ENCODE results near the gene LDLRAD4.

LDLRAD4 gene

GRCh38 chr18:13555192-13555591 is 336.6 kb downstream of the LDLRAD4 start:
- TF ChIP-seq RARB (CRISPR knock-in tag; IDR thresholded peaks at IDR 0.05) (no peak), ZFP30 (CRISPR knock-in tag; IDR thresholded peaks at IDR 0.05) (no peak), SNAI2 (CRISPR knock-in tag; IDR thresholded peaks at IDR 0.05) (no peak), ZNF565 (CRISPR knock-in tag; conservative IDR thresholded peaks at IDR 0.05; ENCODE audit: low read depth) (no peak), PPARA (CRISPR knock-in tag; IDR thresholded peaks at IDR 0.05; ENCODE audit: borderline replicate concordance) (no peak), CREB5 (CRISPR knock-in tag; IDR thresholded peaks at IDR 0.05; ENCODE audit: low read depth) (no peak), GLIS3 (CRISPR knock-in tag; IDR thresholded peaks at IDR 0.05) (no peak), TOX (CRISPR knock-in tag; IDR thresholded peaks at IDR 0.05; ENCODE audit: borderline replicate concordance) (no peak), CSDC2 (CRISPR knock-in tag; IDR thresholded peaks at IDR 0.05) (no peak), ISL1 (CRISPR knock-in tag; IDR thresholded peaks at IDR 0.05) (no peak), TCF4 (CRISPR knock-in tag; IDR thresholded peaks at IDR 0.05; ENCODE audit: borderline replicate concordance) (no peak), BACH2 (CRISPR knock-in tag; IDR thresholded peaks at IDR 0.05; ENCODE audit: borderline replicate concordance) (no peak), ARNTL (CRISPR knock-in tag; IDR thresholded peaks at IDR 0.05; ENCODE audit: borderline replicate concordance, low read depth) (no peak), ZNF70 (CRISPR knock-in tag; IDR thresholded peaks at IDR 0.05) (no peak)
- TF ChIP-seq, protein P1, sequence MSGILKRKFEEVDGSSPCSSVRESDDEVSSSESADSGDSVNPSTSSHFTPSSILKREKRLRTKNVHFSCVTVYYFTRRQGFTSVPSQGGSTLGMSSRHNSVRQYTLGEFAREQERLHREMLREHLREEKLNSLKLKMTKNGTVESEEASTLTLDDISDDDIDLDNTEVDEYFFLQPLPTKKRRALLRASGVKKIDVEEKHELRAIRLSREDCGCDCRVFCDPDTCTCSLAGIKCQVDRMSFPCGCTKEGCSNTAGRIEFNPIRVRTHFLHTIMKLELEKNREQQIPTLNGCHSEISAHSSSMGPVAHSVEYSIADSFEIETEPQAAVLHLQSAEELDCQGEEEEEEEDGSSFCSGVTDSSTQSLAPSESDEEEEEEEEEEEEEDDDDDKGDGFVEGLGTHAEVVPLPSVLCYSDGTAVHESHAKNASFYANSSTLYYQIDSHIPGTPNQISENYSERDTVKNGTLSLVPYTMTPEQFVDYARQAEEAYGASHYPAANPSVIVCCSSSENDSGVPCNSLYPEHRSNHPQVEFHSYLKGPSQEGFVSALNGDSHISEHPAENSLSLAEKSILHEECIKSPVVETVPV (CRISPR knock-in tag; IDR thresholded peaks at IDR 0.05) = no peak
- TF ChIP-seq, protein P2, sequence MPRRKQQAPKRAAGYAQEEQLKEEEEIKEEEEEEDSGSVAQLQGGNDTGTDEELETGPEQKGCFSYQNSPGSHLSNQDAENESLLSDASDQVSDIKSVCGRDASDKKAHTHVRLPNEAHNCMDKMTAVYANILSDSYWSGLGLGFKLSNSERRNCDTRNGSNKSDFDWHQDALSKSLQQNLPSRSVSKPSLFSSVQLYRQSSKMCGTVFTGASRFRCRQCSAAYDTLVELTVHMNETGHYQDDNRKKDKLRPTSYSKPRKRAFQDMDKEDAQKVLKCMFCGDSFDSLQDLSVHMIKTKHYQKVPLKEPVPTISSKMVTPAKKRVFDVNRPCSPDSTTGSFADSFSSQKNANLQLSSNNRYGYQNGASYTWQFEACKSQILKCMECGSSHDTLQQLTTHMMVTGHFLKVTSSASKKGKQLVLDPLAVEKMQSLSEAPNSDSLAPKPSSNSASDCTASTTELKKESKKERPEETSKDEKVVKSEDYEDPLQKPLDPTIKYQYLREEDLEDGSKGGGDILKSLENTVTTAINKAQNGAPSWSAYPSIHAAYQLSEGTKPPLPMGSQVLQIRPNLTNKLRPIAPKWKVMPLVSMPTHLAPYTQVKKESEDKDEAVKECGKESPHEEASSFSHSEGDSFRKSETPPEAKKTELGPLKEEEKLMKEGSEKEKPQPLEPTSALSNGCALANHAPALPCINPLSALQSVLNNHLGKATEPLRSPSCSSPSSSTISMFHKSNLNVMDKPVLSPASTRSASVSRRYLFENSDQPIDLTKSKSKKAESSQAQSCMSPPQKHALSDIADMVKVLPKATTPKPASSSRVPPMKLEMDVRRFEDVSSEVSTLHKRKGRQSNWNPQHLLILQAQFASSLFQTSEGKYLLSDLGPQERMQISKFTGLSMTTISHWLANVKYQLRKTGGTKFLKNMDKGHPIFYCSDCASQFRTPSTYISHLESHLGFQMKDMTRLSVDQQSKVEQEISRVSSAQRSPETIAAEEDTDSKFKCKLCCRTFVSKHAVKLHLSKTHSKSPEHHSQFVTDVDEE (CRISPR knock-in tag; IDR thresholded peaks at IDR 0.05) = no peak

GRCh38 chr18:13555865-13556264 is 337.3 kb downstream of the LDLRAD4 start:
- ATAC-seq = no peak
- TF ChIP-seq ZFP3 (CRISPR knock-in tag; IDR thresholded peaks at IDR 0.05) = no peak
- TF ChIP-seq GLIS3 (CRISPR knock-in tag; IDR thresholded peaks at IDR 0.05) = no peak
- TF ChIP-seq ESRRG (CRISPR knock-in tag; IDR thresholded peaks at IDR 0.05) = no peak
- no peak for TF ChIP-seq RARB (CRISPR knock-in tag; IDR thresholded peaks at IDR 0.05)
- TF ChIP-seq, protein P3, sequence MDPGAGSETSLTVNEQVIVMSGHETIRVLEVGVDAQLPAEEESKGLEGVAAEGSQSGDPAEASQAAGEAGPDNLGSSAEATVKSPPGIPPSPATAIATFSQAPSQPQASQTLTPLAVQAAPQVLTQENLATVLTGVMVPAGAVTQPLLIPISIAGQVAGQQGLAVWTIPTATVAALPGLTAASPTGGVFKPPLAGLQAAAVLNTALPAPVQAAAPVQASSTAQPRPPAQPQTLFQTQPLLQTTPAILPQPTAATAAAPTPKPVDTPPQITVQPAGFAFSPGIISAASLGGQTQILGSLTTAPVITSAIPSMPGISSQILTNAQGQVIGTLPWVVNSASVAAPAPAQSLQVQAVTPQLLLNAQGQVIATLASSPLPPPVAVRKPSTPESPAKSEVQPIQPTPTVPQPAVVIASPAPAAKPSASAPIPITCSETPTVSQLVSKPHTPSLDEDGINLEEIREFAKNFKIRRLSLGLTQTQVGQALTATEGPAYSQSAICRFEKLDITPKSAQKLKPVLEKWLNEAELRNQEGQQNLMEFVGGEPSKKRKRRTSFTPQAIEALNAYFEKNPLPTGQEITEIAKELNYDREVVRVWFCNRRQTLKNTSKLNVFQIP (CRISPR knock-in tag; IDR thresholded peaks at IDR 0.05; ENCODE audit: borderline replicate concordance, low read depth) = no peak
- no peak for TF ChIP-seq BACH2 (CRISPR knock-in tag; IDR thresholded peaks at IDR 0.05; ENCODE audit: borderline replicate concordance)
- TF ChIP-seq SNAI2 (CRISPR knock-in tag; IDR thresholded peaks at IDR 0.05) = no peak
- TF ChIP-seq ARNTL (CRISPR knock-in tag; IDR thresholded peaks at IDR 0.05; ENCODE audit: borderline replicate concordance, low read depth) = no peak
- TF ChIP-seq, protein P1 (CRISPR knock-in tag; IDR thresholded peaks at IDR 0.05) = no peak
- no peak for TF ChIP-seq CSDC2 (CRISPR knock-in tag; IDR thresholded peaks at IDR 0.05)
- no peak for TF ChIP-seq OSR1 (CRISPR knock-in tag; IDR thresholded peaks at IDR 0.05)

More at GRCh38 chr18:13555192-13555591, 336.6 kb downstream of the LDLRAD4 start:
- no peak for ATAC-seq

GRCh38 chr18:13556502-13556901 is 337.9 kb downstream of the LDLRAD4 start:
- ATAC-seq = no peak
- TF ChIP-seq OSR1 (CRISPR knock-in tag; IDR thresholded peaks at IDR 0.05) = no peak
- no peak for TF ChIP-seq ZFP30 (CRISPR knock-in tag; IDR thresholded peaks at IDR 0.05)
- TF ChIP-seq, protein P2 (CRISPR knock-in tag; IDR thresholded peaks at IDR 0.05) = no peak
- no peak for TF ChIP-seq CREB5 (CRISPR knock-in tag; IDR thresholded peaks at IDR 0.05; ENCODE audit: low read depth)
- TF ChIP-seq, protein P3 (CRISPR knock-in tag; IDR thresholded peaks at IDR 0.05; ENCODE audit: borderline replicate concordance, low read depth) = no peak
- no peak for TF ChIP-seq ZC3H10 (CRISPR knock-in tag; IDR thresholded peaks at IDR 0.05)
- no peak for TF ChIP-seq PPARA (CRISPR knock-in tag; IDR thresholded peaks at IDR 0.05; ENCODE audit: borderline replicate concordance)
- TF ChIP-seq TCF4 (CRISPR knock-in tag; IDR thresholded peaks at IDR 0.05; ENCODE audit: borderline replicate concordance) = no peak
- no peak for TF ChIP-seq ARNTL (CRISPR knock-in tag; IDR thresholded peaks at IDR 0.05; ENCODE audit: borderline replicate concordance, low read depth)
- TF ChIP-seq RARB (CRISPR knock-in tag; IDR thresholded peaks at IDR 0.05) = no peak
- TF ChIP-seq SNAI2 (CRISPR knock-in tag; IDR thresholded peaks at IDR 0.05) = no peak
- TF ChIP-seq ZNF70 (CRISPR knock-in tag; IDR thresholded peaks at IDR 0.05) = no peak

Data from SK-N-SH treated with all-trans-retinoic acid at 6 μM for 48 hours (cell line).